Mucosa of stomach (tissue), 1 donor: ENCODE data around the gene TBX4.
A peak's percentile ranks its signal among the peaks of the same experiment; 100 is the strongest.

Experiments used
- H3K27me3 ChIP-seq: one replicate; pipeline ENCODE4 v1.7.0; 2013; ENCODE audit warnings: mild to moderate bottlenecking, low read length; ENCODE audit not compliant: control insufficient read depth, insufficient read depth
- H3K36me3 ChIP-seq: one replicate; pipeline ENCODE4 v1.7.0; 2013; ENCODE audit warnings: low read length; ENCODE audit not compliant: control insufficient read depth, insufficient read depth
- H3K4me1 ChIP-seq: one replicate; pipeline ENCODE4 v1.7.0; 2013; ENCODE audit warnings: mild to moderate bottlenecking, low read length; ENCODE audit not compliant: control insufficient read depth, insufficient read depth
- H3K4me3 ChIP-seq: one replicate; pipeline ENCODE4 v1.7.0; 2013; ENCODE audit warnings: low read length
- H3K9ac ChIP-seq: one replicate; pipeline ENCODE4 v1.7.0; 2013; ENCODE audit warnings: mild to moderate bottlenecking, low read length, moderate library complexity
- H3K9me3 ChIP-seq: one replicate; pipeline ENCODE4 v1.7.0; 2013; ENCODE audit warnings: mild to moderate bottlenecking, low read length, moderate library complexity; ENCODE audit not compliant: control insufficient read depth
- donor health status: Pancreatic carcinoma.

The TBX4 gene

GRCh38 chr17:61409301-61410112 is 42.7 kb upstream of the TBX4 start:
- peaks cover 37% of the 10 kb centered on the region for H3K4me1 ChIP-seq
- no peaks in the 10 kb centered on the region for H3K9me3 ChIP-seq
- H3K27me3 ChIP-seq, result peaks cover 71% of the 10 kb centered on the region
- H3K36me3 ChIP-seq, result no peaks in the 10 kb centered on the region
- peak overlapping the region; percentile 8 for H3K9ac ChIP-seq
- H3K4me3 ChIP-seq, result no peak overlapping the region

GRCh38 chr17:61410141-61411010 is 41.8 kb upstream of the TBX4 start:
- Histone ChIP-seq H3K27me3 (peaks cover 63% of the 10 kb centered on the region), H3K9me3 (no peaks in the 10 kb centered on the region), H3K4me3 (no peak overlapping the region), H3K4me1 (peaks cover 32% of the 10 kb centered on the region), H3K36me3 (no peaks in the 10 kb centered on the region), H3K9ac (peak overlapping the region; percentile 16)

GRCh38 chr17:61411011-61411260 is 41.3 kb upstream of the TBX4 start:
- H3K4me1 ChIP-seq, result peaks cover 32% of the 10 kb centered on the region
- H3K4me3 ChIP-seq, result peak overlapping the region; percentile 60
- H3K9me3 ChIP-seq, result no peaks in the 10 kb centered on the region
- peaks cover 57% of the 10 kb centered on the region for H3K27me3 ChIP-seq
- H3K36me3 ChIP-seq, result no peaks in the 10 kb centered on the region
- H3K9ac ChIP-seq, result no peak overlapping the region

- Histone ChIP-seq H3K36me3 (no peaks in the 10 kb centered on the region), H3K27me3 (peaks cover 52% of the 10 kb centered on the region), H3K9ac (peak overlapping the region; percentile 80), H3K4me3 (peak overlapping the region; percentile 60), H3K4me1 (peaks cover 32% of the 10 kb centered on the region), H3K9me3 (no peaks in the 10 kb centered on the region)
Observed at GRCh38 chr17:61411261-61412142, 40.7 kb upstream of the TBX4 start.

DNA sequence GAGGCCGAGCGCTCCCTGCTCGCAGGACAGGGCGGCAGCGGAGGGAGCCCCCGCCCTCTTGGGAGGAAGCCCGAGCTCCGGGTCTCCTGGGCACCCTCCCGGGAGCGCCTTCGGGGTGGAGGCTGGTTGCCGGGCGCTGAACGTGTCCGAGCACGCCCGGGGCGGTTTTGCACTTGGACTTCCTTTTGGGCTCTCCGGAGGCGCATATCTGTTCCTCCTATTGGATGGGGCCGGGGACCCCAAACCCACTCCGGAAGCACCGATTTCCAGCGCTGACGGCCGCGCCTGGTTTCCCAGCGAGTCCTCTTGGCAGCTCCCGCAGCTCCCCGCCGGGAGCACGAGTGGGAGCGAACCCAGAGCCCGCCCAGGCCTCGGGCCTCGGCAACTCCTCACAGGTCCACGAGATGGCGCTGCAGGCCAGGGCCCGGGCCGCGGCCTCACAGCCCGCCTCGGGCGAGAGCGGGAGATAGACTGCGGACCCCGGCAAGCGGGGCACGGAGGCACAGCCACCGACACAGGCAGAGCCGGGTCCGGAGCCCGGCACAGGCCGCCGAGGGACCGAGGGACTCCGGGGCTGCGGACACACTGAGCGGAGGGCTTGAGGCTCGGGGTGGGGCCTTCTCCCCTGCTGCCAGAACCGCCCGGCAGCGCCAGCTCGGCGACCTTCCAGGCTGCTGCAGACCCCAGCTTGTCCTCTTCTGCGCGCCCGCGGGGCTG is 39.9 kb upstream of the TBX4 start:
- peaks cover 44% of the 10 kb centered on the region for H3K27me3 ChIP-seq
- H3K9ac ChIP-seq, result peak overlapping the region; percentile 80
- peak overlapping the region; percentile 60 for H3K4me3 ChIP-seq
- no peaks in the 10 kb centered on the region for H3K9me3 ChIP-seq
- peaks cover 40% of the 10 kb centered on the region for H3K4me1 ChIP-seq
- no peaks in the 10 kb centered on the region for H3K36me3 ChIP-seq

- no peaks in the 10 kb centered on the region for H3K36me3 ChIP-seq
- H3K4me1 ChIP-seq, result peaks cover 40% of the 10 kb centered on the region
- H3K9ac ChIP-seq, result peak overlapping the region; percentile 80
- no peaks in the 10 kb centered on the region for H3K9me3 ChIP-seq
- peaks cover 36% of the 10 kb centered on the region for H3K27me3 ChIP-seq
- H3K4me3 ChIP-seq, result peak overlapping the region; percentile 60
Observed at GRCh38 chr17:61412860-61413660, 39.2 kb upstream of the TBX4 start.

GRCh38 chr17:61413661-61414126 is 38.5 kb upstream of the TBX4 start:
- no peaks in the 10 kb centered on the region for H3K9me3 ChIP-seq
- H3K27me3 ChIP-seq, result peaks cover 30% of the 10 kb centered on the region
- H3K9ac ChIP-seq, result no peak overlapping the region
- H3K4me1 ChIP-seq, result peaks cover 40% of the 10 kb centered on the region
- H3K36me3 ChIP-seq, result no peaks in the 10 kb centered on the region
- H3K4me3 ChIP-seq, result no peak overlapping the region

GRCh38 chr17:61414141-61414935 is 37.9 kb upstream of the TBX4 start:
- peaks cover 40% of the 10 kb centered on the region for H3K4me1 ChIP-seq
- no peak overlapping the region for H3K4me3 ChIP-seq
- no peaks in the 10 kb centered on the region for H3K36me3 ChIP-seq
- H3K9ac ChIP-seq, result no peak overlapping the region
- H3K9me3 ChIP-seq, result no peaks in the 10 kb centered on the region
- peaks cover 29% of the 10 kb centered on the region for H3K27me3 ChIP-seq

GRCh38 chr17:61414936-61415251 is 37.3 kb upstream of the TBX4 start:
- no peak overlapping the region for H3K9ac ChIP-seq
- H3K4me1 ChIP-seq, result peaks cover 40% of the 10 kb centered on the region
- H3K9me3 ChIP-seq, result no peaks in the 10 kb centered on the region
- no peaks in the 10 kb centered on the region for H3K36me3 ChIP-seq
- H3K27me3 ChIP-seq, result peaks cover 30% of the 10 kb centered on the region
- no peak overlapping the region for H3K4me3 ChIP-seq

GRCh38 chr17:61415374-61416210 is 36.6 kb upstream of the TBX4 start:
- peaks cover 33% of the 10 kb centered on the region for H3K4me1 ChIP-seq
- H3K9me3 ChIP-seq, result no peaks in the 10 kb centered on the region
- no peak overlapping the region for H3K9ac ChIP-seq
- H3K36me3 ChIP-seq, result no peaks in the 10 kb centered on the region
- no peak overlapping the region for H3K4me3 ChIP-seq
- H3K27me3 ChIP-seq, result peaks cover 29% of the 10 kb centered on the region
